ENCODE measurements around the gene SLC38A3.
"Not testable (repeated sequence)": the region's sequence is repeated elsewhere in the genome, so short reads cannot be mapped to it uniquely, and the experiment has no call there.

SLC38A3 gene

DNA sequence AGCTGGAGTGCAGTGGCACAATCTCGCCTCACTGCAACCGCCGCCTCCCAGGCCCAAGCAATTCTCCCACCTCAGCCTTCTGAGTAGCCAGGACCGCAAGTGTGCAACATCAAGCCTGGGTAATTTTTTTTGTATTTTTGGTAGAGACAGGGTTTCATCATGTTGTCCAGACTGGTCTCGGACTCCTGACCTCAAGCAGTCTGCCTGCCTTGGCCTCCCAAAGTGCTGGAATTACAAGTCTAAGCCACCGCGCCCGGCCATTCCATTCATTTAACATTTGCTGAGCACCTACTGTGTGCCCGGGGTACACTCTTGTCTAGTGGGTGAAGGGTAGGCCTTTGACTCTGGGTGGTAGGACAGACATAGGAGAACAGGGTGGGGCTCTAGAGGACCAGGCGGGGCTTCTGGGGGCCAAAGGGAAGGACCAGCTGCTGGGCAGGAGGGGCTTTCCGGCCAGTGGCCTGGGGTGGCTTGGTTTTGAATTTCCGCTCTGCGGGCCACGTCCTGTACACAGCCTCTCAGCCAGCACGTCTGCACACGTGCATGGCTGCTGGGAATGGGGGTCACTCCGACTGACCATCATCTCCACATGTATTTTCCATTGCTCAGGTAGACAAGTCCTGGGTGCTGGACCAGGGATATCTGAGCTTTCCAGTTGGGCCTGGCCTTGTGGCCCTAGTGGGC, 2.4 kb downstream of the SLC38A3 start:
- in situ Hi-C loops (cut with HindIII; ENCODE audit: low sequenced_read_pairs): no loop called here

- in situ Hi-C loops (cut with HindIII; ENCODE audit: low sequenced_read_pairs): no loop called here
These were observed 3.7 kb downstream of the SLC38A3 start for GRCh38 chr3:50208677-50209344.

- in situ Hi-C loops (cut with HindIII; ENCODE audit: low sequenced_read_pairs): no loop called here
These were observed 5.1 kb downstream of the SLC38A3 start for GRCh38 chr3:50210176-50210509.

DNA sequence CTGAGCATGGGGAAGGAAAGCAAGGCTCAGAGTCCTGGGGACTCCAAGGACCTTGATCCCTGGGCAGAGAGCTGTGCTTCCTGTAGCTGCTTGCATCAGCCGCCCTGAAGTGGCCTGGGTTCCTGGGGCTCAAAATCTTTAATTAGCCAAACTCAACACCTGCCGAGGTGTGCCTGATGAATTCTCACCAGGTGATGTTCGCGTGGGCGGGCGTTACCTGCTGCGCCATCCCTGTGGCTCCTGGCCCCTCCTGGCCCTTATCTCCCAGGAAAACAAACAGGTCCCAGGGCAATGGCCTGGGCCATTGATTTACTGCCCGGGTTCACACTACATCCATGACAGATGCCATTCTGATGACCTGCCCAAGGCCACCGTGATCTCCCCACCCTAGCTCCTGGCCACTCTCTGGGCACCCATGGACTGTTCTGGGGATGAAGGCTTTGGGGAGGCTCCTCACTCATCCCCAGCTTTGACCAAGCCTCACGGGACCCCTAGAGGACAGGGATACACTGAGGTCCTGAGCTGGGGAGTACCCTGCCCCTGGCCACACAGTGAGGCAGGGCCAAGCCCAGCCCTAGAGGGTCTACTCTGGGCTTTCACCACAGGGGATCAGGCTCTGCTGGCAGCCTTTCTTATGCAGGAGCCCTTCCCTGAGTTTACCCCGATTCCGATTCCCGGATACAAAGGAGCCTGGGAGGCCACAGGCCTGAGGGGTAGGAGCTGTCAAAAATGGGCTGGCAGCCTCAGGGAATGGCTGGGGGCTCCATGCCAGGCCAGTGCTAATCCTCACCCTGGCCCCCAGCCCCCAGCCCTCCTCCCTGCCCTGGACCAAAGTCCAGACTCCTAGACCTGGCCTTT, 5.7 kb downstream of the SLC38A3 start:
- in situ Hi-C loops (cut with HindIII; ENCODE audit: low sequenced_read_pairs): no loop called here

GRCh38 chr3:50211368-50211717, 6.3 kb downstream of the SLC38A3 start:
- in situ Hi-C loops (cut with HindIII; ENCODE audit: low sequenced_read_pairs): not testable (repeated sequence)

DNA sequence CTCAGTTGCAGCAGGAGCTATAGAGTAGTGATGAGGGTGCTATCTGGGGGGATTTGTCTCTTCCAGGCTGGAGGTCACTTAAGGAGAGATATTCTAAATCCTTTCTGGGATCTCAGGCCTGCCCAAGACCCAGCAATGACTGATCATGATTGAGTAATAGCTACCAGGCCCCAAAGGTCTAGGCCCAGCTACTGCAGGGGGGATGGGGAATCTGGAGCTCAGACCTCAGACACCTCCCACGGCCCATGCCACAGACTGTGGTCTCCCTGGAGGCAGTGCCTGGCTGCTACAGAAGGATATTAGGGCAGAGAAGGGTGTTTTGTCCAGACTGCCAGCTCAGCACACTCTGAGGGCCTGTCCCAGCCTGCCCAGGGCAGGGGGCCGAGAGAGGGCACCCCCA, 6.9 kb downstream of the SLC38A3 start:
- in situ Hi-C loops (cut with HindIII; ENCODE audit: low sequenced_read_pairs): no loop called here

DNA sequence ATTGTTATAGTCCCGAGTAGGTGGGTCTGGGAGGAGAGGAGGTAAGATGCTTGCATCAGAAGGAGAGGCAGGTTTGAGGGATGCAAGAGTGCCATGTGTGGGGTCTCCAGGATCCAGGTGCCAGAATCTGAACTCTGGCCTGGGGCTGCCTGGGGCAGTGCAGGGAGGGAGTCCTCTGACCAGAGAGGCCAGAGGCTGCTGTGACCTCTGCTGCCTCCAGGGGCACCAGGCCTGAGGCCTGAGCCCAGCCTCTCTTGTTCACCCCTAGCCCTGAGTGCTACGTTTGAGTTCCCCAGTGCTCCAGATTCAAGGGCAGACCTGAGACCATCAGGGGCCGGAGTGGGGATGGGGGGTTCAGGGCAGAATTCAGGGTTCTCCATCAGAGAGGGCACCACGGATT, 7.4 kb downstream of the SLC38A3 start:
- in situ Hi-C loops (cut with HindIII; ENCODE audit: low sequenced_read_pairs): no loop called here

DNA sequence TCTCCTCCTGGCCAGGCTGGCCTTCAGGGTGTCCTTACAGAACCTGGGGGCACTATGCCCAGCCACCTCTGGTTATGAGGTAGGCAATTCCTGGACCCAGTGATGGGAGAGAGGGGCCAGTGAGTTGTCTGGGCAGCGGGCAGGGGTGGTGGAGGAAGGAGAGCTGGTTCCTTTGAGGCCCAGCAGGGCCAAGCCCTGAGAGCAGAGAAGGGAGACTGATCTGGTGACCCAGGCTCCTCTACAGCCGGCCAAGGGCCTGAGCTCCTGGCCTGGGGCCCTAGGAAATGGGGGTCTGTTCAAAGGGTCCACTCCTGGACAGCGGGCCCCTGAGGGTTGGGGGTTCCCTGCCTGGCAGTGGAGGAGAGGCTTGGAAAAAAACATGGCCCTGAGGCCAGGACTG, 7.9 kb downstream of the SLC38A3 start:
- in situ Hi-C loops (cut with HindIII; ENCODE audit: low sequenced_read_pairs): no loop called here

DNA sequence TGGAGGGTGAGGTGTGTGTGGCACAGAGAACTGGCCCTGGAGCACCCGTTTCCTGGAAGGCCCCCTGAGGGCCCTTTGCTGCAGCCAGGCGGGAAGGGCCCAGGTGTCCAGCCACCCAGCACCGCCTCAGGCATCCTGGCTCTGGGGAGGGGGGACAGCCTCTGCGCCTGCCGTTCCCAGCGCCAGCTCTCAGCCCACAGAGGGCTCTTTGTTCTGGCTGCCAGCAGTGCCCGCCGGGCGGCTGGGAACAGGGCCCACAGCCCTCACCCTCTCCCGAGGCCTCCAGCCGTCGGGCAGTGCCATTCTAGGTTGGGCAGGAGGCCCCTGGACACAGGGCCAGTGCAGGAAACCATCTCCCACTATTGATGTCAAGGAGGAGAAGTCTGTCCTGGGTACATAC, 8.3 kb downstream of the SLC38A3 start:
- in situ Hi-C loops (cut with HindIII; ENCODE audit: low sequenced_read_pairs): no loop called here

DNA sequence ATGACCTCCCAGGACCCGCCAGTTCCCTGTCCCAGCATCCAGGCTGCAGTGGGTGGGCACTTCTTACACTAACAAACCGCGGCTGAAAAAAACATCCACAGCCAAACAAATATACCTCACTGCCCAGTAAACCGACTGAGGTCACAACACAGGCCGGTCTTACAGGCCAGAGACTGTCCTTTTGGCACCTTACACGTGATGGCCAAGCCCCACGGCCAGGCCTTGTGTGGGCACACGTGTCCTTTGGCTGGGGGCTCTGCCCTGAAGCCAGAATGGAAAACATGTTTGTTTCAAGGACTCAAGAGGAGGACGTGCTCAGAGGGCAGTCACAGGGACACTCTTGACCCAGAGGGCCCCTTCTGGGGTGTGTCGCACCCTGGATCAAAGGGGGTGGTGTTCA, 9.8 kb downstream of the SLC38A3 start:
- in situ Hi-C loops (cut with HindIII; ENCODE audit: low sequenced_read_pairs): no loop called here

DNA sequence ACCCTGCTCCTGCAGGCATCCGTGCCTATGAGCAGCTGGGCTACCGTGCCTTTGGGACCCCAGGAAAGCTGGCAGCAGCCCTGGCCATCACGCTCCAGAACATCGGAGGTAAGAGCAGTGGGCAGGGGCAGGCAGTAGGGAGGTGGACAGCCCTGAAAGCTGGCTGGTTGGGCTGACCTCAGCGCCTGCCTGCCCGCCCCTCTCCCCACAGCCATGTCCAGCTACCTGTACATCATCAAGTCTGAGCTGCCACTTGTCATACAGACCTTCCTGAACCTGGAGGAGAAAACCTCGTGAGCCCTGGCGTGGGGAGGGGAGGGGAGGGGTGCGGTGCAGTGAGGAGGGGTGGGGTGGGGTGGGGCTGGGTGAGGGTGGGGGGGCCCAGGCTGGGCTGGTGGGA, 10.5 kb downstream of the SLC38A3 start:
- in situ Hi-C loops (cut with HindIII; ENCODE audit: low sequenced_read_pairs): no loop called here

GRCh38 chr3:50217681-50218080, 12.6 kb downstream of the SLC38A3 start:
- in situ Hi-C loops (cut with HindIII; ENCODE audit: low sequenced_read_pairs): no loop called here

GRCh38 chr3:50218448-50218847, 13.4 kb downstream of the SLC38A3 start:
- in situ Hi-C loops (cut with HindIII; ENCODE audit: low sequenced_read_pairs): no loop called here

- in situ Hi-C loops (cut with HindIII; ENCODE audit: low sequenced_read_pairs): no loop called here
These were observed 14.2 kb downstream of the SLC38A3 start for GRCh38 chr3:50219285-50219684.

DNA sequence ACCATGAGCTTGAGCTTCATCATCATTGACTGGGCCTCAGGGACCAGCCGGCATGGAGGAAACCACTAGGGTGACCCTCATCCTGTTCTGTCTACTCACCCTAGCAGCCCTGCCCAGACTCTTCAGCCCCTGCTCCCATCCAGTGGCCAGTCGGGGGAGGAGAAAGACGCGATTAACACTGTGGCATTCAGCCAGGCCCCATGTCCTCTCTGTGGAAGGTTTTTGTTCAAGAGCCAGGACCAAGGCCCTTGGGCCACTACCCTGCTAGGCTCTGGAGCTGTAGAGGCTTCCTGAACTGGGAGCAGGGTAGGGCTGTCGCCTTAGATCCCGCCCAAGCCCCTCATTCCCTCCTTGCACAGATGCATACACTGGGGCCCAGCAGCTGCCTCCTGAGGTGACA, 15.0 kb downstream of the SLC38A3 start:
- in situ Hi-C loops (cut with HindIII; ENCODE audit: low sequenced_read_pairs): no loop called here

DNA sequence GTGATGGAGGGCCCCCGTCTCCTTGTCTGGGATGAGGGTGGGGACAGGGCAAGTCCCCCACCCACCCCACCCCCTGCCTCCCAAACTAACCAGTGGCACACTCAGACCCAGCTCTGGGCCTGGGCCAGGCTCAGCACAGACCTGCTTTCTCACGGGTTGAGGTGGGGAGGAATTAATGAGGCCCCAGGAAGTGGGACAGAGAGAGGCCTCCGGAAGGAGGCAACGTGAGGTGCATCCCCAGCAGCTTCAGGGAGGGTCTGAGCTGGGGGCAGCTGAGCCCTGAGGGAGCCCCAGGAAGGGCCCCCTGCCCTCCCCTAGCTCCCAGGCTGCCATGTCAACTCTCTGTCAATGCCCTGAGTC, 16.0 kb downstream of the SLC38A3 start:
- in situ Hi-C loops (cut with HindIII; ENCODE audit: low sequenced_read_pairs): no loop called here

GRCh38 chr3:50221411-50222168, 16.5 kb downstream of the SLC38A3 start:
- in situ Hi-C loops (cut with HindIII; ENCODE audit: low sequenced_read_pairs): no loop called here

DNA sequence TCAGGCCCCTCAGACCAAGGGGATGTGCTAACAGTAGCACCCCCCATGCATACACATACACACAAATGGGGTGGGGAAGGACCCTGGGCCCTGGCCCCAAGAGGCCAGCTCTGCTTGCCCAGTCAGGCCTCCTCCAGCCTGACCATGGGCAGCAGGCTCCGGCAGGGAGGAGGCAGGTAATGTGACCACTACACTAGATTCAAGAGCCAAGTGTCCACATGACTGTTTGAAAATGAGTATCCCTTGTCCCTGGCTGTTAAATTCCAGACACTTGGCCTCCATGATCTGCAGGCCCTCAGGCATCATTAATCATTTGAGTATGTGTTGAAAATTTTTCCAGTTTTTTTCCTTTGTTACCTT, 17.1 kb downstream of the SLC38A3 start:
- in situ Hi-C loops (cut with HindIII; ENCODE audit: low sequenced_read_pairs): no loop called here

DNA sequence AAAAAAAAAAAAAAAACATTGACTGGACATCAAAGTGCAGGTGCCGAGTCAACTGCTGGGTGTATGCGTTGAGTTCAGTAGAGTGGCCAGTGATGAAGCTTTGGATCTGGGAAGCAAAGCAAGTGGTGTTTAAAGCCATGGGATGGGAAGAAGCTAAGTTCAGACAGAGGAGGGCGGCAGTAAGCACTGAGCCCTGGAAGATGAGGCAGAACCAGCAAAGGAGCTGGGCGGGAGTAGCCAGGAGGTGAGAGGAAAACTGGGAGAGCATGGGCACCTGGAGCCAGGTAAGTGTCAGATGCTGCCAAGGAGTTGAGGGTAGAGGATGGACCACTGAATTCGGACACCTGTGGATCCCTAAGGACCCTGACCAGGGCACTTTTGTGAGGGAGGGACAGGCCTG, 19.6 kb downstream of the SLC38A3 start:
- in situ Hi-C loops (cut with HindIII; ENCODE audit: low sequenced_read_pairs): no loop called here

- in situ Hi-C loops (cut with HindIII; ENCODE audit: low sequenced_read_pairs): no loop called here
These were observed 21.9 kb downstream of the SLC38A3 start for GRCh38 chr3:50226888-50227389.
